MM.1S (cell line): ENCODE results near the gene FLAD1.

Experiments
- EZH2 ChIP-seq: fragments of 300-600 bp; sonication (generic); optimal IDR thresholded peaks from 2 replicates; pipeline ENCODE3; 2017; ENCODE audit warnings: low read depth, mild to moderate bottlenecking, antibody characterized with exemption, low read length, mixed read lengths
- EZH2phosphoT487 ChIP-seq: fragments of 300-600 bp; sonication (generic); IDR thresholded peaks from 2 replicates; pipeline ENCODE4 v1.6.1; 2018; ENCODE audit warnings: antibody characterized with exemption, low read length
- TF ChIP-seq, protein P1 (sequence below): fragments of 300-600 bp; sonication (generic); IDR thresholded peaks from 2 replicates; pipeline ENCODE4 v1.5.1; 2016; ENCODE audit warnings: antibody characterized with exemption, low read length, mixed read lengths

DNA sequence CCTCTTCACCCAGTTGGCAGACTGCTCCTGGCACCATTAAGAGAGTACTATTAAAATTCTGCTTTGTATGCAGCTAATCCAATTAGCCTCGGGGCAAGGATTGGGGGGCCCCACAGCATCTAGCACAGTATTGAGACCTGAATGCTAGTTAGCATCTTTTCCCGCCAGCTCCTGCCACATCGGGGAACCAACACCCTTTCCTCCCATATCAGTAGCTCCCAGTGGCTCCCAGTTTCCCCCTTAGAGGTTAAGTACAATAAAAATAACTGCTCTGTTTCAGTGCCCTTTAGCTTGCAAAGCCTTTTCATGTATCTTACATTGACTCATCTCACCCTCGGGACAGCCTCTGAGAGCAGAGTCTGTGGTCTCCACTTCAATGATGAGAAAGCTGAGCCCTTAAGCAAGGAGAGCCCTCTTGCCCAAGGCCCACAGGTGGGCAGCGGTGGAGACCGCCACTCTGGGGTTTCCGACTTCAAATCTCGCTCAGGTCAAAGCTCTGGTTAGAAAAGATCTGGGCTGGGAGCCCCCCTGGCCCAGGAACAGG is 42.4 kb upstream of the FLAD1 start:
- TF ChIP-seq, protein P1, sequence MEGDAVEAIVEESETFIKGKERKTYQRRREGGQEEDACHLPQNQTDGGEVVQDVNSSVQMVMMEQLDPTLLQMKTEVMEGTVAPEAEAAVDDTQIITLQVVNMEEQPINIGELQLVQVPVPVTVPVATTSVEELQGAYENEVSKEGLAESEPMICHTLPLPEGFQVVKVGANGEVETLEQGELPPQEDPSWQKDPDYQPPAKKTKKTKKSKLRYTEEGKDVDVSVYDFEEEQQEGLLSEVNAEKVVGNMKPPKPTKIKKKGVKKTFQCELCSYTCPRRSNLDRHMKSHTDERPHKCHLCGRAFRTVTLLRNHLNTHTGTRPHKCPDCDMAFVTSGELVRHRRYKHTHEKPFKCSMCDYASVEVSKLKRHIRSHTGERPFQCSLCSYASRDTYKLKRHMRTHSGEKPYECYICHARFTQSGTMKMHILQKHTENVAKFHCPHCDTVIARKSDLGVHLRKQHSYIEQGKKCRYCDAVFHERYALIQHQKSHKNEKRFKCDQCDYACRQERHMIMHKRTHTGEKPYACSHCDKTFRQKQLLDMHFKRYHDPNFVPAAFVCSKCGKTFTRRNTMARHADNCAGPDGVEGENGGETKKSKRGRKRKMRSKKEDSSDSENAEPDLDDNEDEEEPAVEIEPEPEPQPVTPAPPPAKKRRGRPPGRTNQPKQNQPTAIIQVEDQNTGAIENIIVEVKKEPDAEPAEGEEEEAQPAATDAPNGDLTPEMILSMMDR, result no peak
- TF ChIP-seq EZH2, result no peak
- TF ChIP-seq EZH2phosphoT487, result no peak
